ENCODE measurements around the gene HDGFL1. TPM values are rescaled to one million over a fixed set of nuclear protein-coding genes. Genes with fewer than 3 reads are reported as not detected.

The HDGFL1 gene
- not detected for polyA plus RNA-seq (ENCODE audit: insufficient read length in 3 of 3)

GRCh38 chr6:22569281-22570184, at the start of gene HDGFL1:
TSS of gene HDGFL1 (plus strand) at chr6:22569566. CDS start at chr6:22569576, 10 bp downstream.
- DNase-seq (ENCODE audit: low read depth in 3 of 3, low spot score in 2 of 3), result no peak

DNA sequence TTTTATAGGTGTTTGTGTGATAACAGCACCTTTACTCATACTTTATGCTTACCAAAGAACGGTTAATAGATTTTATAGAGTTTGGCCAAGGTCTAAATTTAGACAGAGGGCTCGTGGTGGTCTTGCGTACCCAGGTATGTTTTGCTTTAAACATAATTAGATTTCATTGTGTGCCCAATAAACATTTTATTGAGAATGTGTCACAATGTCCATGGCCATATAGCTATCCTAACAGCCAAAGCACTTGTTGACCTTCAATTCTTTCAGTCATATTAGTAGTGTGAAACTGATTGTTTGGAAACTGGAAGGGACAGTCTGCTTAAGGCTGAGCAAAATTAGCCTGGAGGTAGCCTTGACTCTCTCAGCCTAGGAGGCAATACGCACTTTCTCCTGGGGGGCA, 48.3 kb upstream of the HDGFL1 start:
- no peak for DNase-seq (ENCODE audit: low read depth in 3 of 3, low spot score in 2 of 3)

- no peak for DNase-seq (ENCODE audit: low read depth in 3 of 3, low spot score in 2 of 3)
These were observed 42.6 kb upstream of the HDGFL1 start for GRCh38 chr6:22526736-22527135.

DNA sequence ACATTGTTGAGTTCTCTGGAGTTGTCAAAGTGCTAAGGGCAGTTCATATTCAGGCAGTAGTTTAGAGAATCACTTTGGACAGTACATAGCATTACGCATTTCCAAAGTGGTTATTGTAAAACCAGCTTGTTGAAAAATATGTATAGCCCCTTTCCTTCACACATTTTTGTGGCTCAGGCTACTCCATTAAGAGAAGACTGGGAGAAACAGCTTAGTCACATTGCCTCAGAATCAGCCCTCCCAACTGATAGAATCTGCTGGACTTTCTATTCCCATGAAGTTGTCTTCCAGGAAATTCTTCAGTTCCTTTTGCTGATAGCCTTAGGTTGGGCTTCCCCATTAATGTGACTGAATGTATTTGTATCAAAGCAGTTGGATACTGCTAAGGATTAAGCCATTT, 39.5 kb upstream of the HDGFL1 start:
- DNase-seq (ENCODE audit: low read depth in 3 of 3, low spot score in 2 of 3), result no peak

DNA sequence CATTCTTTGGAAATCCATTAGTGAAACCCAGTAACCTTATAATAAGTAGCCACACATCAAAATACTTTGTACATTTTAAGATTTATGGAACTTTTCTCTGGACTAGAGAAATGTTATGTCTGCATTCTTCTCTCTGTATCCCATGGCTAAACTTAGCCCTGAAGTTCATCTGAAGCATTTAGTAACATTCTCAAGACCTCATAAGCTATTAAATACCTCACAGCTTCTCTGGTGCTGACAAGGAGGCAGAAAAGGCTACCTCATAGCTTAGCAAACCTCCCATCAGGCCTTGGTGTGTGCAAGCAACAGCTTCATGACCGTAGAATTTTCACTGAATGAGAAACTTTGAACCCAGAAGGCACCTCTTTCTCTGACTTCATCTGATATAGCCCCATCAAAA, 38.9 kb upstream of the HDGFL1 start:
- DNase-seq (ENCODE audit: low read depth in 3 of 3, low spot score in 2 of 3), result no peak

DNA sequence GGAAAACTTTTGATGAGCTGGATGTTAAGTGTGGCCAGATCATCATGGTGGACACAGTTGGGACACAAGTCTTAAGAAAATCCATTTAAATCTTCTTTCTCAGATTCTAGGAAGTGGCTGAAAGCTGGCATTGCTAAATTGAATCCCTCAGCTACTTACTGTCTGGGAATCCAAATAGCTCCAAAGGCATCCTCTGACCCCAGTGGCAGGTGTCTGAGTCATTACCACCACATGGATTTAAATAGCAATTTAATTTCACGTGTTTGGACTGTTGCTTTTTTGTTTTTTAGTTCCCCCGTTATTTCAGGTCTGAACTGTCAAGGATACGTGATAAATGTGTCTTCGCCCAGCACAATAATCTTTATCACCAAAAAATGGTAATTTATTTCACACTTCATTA, 33.2 kb upstream of the HDGFL1 start:
- no peak for DNase-seq (ENCODE audit: low read depth in 3 of 3, low spot score in 2 of 3)

GRCh38 chr6:22544476-22544875, 24.9 kb upstream of the HDGFL1 start:
- no peak for DNase-seq (ENCODE audit: low read depth in 3 of 3, low spot score in 2 of 3)

GRCh38 chr6:22545051-22545450, 24.3 kb upstream of the HDGFL1 start:
- no peak for DNase-seq (ENCODE audit: low read depth in 3 of 3, low spot score in 2 of 3)

DNA sequence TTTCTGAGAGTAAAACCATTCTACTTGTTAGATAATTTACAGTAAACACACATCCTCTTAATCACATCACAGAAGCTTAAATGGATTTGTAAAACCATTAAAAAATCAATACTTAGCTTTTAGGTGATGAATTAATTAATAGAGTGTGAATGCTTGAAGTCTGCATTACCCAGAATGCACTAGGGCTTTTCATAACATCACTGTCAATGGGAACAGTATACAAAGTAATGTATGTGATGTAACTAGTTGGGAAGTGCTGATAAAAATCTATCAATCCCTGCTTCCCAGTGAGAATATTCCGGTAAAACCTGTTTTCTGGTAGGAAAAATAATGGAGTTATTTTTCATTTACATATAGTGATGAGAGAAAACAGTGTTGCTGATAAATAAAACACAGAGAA, 23.1 kb upstream of the HDGFL1 start:
- no peak for DNase-seq (ENCODE audit: low read depth in 3 of 3, low spot score in 2 of 3)

- DNase-seq (ENCODE audit: low read depth in 3 of 3, low spot score in 2 of 3), result no peak
These were observed 18.2 kb upstream of the HDGFL1 start for GRCh38 chr6:22550971-22551670.

- DNase-seq (ENCODE audit: low read depth in 3 of 3, low spot score in 2 of 3), result no peak
These were observed 13.1 kb upstream of the HDGFL1 start for GRCh38 chr6:22556266-22556665.

DNA sequence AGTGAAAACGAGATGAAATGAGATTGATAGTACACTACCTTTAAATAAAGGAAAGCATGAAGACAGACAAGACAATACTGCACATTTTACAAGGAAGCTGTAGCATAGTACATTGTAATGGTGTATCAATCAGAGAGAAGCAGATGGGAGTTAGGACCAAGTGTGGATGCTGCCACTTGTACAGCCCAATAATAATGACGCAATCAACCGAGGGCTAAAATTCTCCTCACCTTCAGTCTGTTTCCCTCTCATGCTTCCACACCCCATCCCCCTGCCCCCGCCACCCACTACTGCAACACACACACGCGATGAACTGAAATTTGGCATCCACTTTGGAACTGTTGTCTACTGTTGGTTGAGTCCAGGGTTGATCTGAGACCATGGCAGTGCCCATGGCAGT, 12.4 kb upstream of the HDGFL1 start:
- DNase-seq (ENCODE audit: low read depth in 3 of 3, low spot score in 2 of 3), result no peak

GRCh38 chr6:22558288-22558882, 11.0 kb upstream of the HDGFL1 start:
- DNase-seq (ENCODE audit: low read depth in 3 of 3, low spot score in 2 of 3), result no peak

DNA sequence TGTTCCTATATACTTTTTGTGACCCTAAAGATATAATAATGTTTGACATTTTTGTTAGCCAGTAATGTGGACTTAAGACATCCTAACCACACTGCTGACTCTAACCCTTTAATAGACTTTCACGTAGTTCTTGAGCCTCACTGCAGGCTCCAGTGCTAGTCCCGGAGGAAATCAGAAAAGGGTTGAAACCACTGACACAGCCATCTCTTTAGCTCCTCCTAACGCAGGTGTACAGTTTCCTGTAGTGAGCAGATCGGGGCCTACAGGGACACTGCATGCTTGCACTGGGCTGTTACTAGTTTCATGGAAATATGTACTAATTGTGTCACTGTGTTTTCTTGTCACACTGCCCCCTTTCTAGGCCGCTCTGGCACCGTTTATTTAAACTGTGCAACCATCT, 512 bp upstream of the HDGFL1 start:
- DNase-seq (ENCODE audit: low read depth in 3 of 3, low spot score in 2 of 3), result no peak

DNA sequence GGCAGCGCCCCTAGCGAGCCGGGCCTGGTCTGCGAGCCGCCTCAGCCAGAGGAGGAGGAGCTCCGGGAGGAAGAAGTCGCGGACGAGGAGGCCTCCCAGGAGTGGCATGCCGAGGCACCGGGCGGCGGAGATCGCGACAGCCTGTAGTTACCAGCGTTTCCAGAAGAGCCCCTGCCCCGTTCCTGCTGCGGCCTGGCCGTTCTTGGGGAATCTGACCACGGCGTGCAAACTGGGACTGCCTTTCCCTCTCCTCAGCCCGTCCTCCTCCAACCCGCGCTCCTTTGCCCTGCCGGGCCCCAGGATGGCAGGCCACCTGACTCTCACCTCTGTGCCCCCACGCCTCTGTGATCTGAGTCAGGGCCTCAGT, 802 bp downstream of the HDGFL1 start:
- no peak for DNase-seq (ENCODE audit: low read depth in 3 of 3, low spot score in 2 of 3)

GRCh38 chr6:22575190-22575589, 5.8 kb downstream of the HDGFL1 start:
- DNase-seq (ENCODE audit: low read depth in 3 of 3, low spot score in 2 of 3), result no peak

DNA sequence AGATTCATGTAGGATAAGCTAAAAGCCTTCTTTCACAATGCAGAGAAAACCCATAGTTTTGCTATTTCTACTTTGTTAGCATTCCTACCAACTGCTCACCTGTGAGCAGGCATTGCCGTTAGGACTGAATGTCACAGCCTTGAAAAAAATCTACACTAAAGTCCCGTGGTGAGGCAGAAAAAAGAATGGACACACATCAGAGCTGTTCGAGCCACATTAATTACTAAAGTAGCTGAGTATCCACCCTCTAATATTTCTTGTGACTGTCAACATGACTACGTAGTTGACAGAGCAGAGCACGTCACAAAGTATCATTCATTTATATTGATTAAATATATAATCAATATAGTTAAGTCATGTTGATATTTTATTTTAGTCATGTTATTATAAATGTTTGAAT, 10.1 kb downstream of the HDGFL1 start:
- DNase-seq (ENCODE audit: low read depth in 3 of 3, low spot score in 2 of 3), result no peak

DNA sequence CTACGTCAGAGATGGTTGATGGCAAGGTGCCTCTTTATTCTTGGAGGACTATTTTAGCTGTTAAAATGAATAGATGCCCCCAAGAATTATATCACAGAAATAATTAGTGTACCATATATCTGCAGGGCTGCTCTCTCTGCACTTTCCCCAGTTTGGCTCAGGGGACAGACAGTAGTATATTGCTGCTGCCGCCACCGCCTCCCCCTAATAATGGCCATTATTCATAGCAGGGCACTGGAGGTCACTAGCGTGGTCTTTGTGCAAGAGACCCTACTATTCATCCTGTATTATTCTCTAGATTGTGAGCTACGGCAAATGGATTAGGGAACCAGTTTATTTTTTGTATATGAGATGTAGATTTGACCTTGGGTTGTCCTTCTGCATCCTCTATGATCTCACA, 11.0 kb downstream of the HDGFL1 start:
- DNase-seq (ENCODE audit: low read depth in 3 of 3, low spot score in 2 of 3), result no peak

- no peak for DNase-seq (ENCODE audit: low read depth in 3 of 3, low spot score in 2 of 3)
These were observed 13.2 kb downstream of the HDGFL1 start for GRCh38 chr6:22582417-22583205.

DNA sequence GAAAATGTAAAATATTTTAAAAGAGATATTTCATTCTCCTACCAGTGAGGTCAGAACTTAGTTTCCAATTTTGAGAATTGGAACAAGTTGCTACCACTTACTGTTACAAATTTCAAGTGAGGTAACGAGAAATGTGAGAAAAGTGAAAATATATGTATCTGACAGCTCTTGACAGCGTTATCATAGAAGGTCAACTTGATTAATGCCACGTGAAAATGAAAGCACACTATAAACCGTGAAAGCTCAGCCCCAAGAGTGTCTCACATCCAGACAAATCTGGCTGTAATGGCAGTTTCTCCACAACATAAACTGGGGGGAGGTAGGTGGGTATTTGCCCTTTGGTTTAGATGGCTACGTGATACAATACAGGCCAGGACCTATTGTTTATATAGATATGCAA, 13.9 kb downstream of the HDGFL1 start:
- DNase-seq (ENCODE audit: low read depth in 3 of 3, low spot score in 2 of 3), result no peak

DNA sequence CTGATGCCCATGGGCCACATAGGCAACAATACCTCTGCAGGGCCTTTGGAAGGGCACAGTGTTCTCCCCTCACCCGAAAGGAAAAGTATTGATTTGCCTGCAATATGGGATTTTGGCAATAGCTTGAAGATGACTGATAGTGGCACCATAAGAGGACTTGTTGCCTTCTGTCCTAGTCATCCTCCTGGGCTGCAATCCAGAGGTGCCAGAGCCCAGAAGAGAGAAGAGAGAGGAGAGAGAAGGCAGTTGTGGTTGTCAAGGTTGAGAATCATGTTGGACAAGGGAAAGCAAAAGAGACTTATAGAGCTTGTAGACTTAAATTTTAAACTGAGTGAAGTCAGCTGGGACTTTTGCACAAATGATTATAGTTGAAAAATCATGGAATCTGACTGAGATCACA, 14.6 kb downstream of the HDGFL1 start:
- DNase-seq (ENCODE audit: low read depth in 3 of 3, low spot score in 2 of 3), result no peak

Measured in right renal cortex interstitium (tissue), 3 donors.